Posterior vena cava (tissue), 2 donors: ENCODE results near the gene LENG8. TPM values are rescaled to one million over a fixed set of nuclear protein-coding genes. Genes with fewer than 3 reads are reported as not detected.

Experiments used
- DNase-seq: peaks from one replicate; pipeline ENCODE4 v3.0.0-alpha.2; 2020; ENCODE audit warnings: low spot score
- intact Hi-C, 2 donors: fragments of 100-400 bp; cut with DNase I; formaldehyde crosslinking; loops; one replicate each; pipeline versions ENCODE4 v1.14.1 to v1.14.2; 2022 to 2023
- long read RNA-seq, 2 donors: library from polyadenylated mRNA; unstranded; transcript quantifications; one replicate each; pipeline ENCODE4 v2.0.0, GENCODE V29; 2020 to 2021
- total RNA-seq, 2 donors: library from RNA; stranded (reverse); fragmentation: NEBNext Ultra II Directional; extraction: Animal tissue kit (Norgen Biotek cat#: 25700); gene quantifications; one replicate each; pipeline ENCODE4 v1.2.1, GENCODE V29; 2021
- donor health status: DM: yes; HTN: yes; CAD: no.
- donor health status: DM: yes; HTN: yes; CAD: no.

The LENG8 gene
- total RNA-seq = 100 to 1,000 TPM; 113 to 140 TPM
- long read RNA-seq, donor 1, partial matches to known transcripts = 3 of 23 reads
- long read RNA-seq, donor 1, other reads (novel, unspliced or antisense) = 20 of 23 reads
- long read RNA-seq, donor 2, partial matches to known transcripts = 0 of 19 reads
- long read RNA-seq, donor 2, other reads (novel, unspliced or antisense) = 18 of 19 reads

- intact Hi-C loops = no loop called here
- peak; percentile 100 for DNase-seq
Observed at GRCh38 chr19:54448774-54449700, at the start of gene LENG8. Gene LENG8, plus strand, starts transcription at chr19:54449199. Its CDS starts 2,146 bp downstream, at chr19:54451345.

- intact Hi-C loops = no loop called here
- no peak for DNase-seq
Observed at GRCh38 chr19:54400913-54401312, 48.1 kb upstream of the LENG8 start.

GRCh38 chr19:54403054-54403453, 45.9 kb upstream of the LENG8 start:
- intact Hi-C loops = no loop called here
- DNase-seq = no peak

GRCh38 chr19:54405628-54406027, 43.4 kb upstream of the LENG8 start:
- DNase-seq = no peak
- intact Hi-C loops = no loop called here

GRCh38 chr19:54407780-54408179, 41.2 kb upstream of the LENG8 start:
- DNase-seq = no peak
- intact Hi-C loops = no loop called here

GRCh38 chr19:54408456-54409026, 40.5 kb upstream of the LENG8 start:
- intact Hi-C loops = no loop called here
- no peak for DNase-seq

GRCh38 chr19:54411033-54411432, 38.0 kb upstream of the LENG8 start:
- no peak for DNase-seq
- intact Hi-C loops = no loop called here

GRCh38 chr19:54412877-54413276, 36.1 kb upstream of the LENG8 start:
- DNase-seq = no peak
- intact Hi-C loops = no loop called here

GRCh38 chr19:54414156-54414555, 34.8 kb upstream of the LENG8 start:
- intact Hi-C loops = no loop called here
- DNase-seq = no peak

GRCh38 chr19:54415208-54415900, 33.6 kb upstream of the LENG8 start, which contains the start of gene TTYH1:
Gene TTYH1, plus strand, starts transcription at chr19:54415464. Its CDS starts 89 bp downstream, at chr19:54415553.
- peak; percentile 34 for DNase-seq
- intact Hi-C loops = no loop called here

- intact Hi-C loops = no loop called here
- DNase-seq = peak; percentile 48
Observed at GRCh38 chr19:54415901-54416673, 32.9 kb upstream of the LENG8 start.

- peak; percentile 9 for DNase-seq
- intact Hi-C loops = no loop called here
Observed at GRCh38 chr19:54416695-54417491, 32.1 kb upstream of the LENG8 start.

GRCh38 chr19:54418030-54418929, 30.7 kb upstream of the LENG8 start:
- intact Hi-C loops = no loop called here
- DNase-seq = peak; percentile 77

GRCh38 chr19:54418930-54419800, 29.8 kb upstream of the LENG8 start:
- peak; percentile 60 for DNase-seq
- intact Hi-C loops = no loop called here

GRCh38 chr19:54420068-54420382, 29.0 kb upstream of the LENG8 start:
- intact Hi-C loops = loop anchor here in 1 of 2 donors (5.0 kb wide), 1 partner anchor 623 kb away; no protein-coding TSS in a partner anchor
- peak; percentile 73 for DNase-seq
